ENCODE data around the gene TNS1. TPM values are rescaled to one million over a fixed set of nuclear protein-coding genes. Genes with fewer than 3 reads are reported as not detected.
"Not testable (repeated sequence)": the region's sequence is repeated elsewhere in the genome, so short reads cannot be mapped to it uniquely, and the experiment has no call there.

TNS1 gene
- total RNA-seq, 1 donor from 2014 or later: 59.2 TPM

DNA sequence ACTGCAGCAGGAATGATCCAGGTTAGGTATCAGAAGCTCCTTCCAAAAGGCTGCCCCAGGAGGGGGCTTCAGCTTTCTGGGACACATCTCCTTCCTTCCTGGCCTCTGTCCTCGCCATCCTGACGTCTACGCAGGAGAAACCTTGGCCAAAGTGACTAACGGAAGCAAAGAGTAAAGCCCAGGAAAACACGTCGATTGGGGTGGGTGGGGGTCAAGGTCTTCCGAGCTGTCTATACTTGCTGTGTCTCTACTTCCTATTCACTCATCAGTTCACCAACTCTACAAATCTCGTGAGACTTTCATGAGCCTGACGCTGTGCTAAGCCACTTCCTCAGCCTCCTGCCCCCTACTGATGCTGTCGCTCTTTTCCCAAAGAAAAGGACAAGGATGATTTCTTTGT lies 212.6 kb downstream of the TNS1 start:
- H3K4me3 Mint-ChIP-seq: no peak overlapping the region
- H3K27me3 Mint-ChIP-seq: peaks cover 11% of the 10 kb centered on the region
- H3K27ac Mint-ChIP-seq: no peak overlapping the region
- H3K36me3 Mint-ChIP-seq: no peaks in the 10 kb centered on the region
- H3K4me1 Mint-ChIP-seq (ENCODE audit: unreplicated experiment): peaks cover 32% of the 10 kb centered on the region
- DNase-seq (ENCODE audit: extremely low spot score, unreplicated experiment): no peak
- TF ChIP-seq, protein P1, sequence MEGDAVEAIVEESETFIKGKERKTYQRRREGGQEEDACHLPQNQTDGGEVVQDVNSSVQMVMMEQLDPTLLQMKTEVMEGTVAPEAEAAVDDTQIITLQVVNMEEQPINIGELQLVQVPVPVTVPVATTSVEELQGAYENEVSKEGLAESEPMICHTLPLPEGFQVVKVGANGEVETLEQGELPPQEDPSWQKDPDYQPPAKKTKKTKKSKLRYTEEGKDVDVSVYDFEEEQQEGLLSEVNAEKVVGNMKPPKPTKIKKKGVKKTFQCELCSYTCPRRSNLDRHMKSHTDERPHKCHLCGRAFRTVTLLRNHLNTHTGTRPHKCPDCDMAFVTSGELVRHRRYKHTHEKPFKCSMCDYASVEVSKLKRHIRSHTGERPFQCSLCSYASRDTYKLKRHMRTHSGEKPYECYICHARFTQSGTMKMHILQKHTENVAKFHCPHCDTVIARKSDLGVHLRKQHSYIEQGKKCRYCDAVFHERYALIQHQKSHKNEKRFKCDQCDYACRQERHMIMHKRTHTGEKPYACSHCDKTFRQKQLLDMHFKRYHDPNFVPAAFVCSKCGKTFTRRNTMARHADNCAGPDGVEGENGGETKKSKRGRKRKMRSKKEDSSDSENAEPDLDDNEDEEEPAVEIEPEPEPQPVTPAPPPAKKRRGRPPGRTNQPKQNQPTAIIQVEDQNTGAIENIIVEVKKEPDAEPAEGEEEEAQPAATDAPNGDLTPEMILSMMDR (conservative IDR thresholded peaks at IDR 0.05): no peak
- no peaks in the 10 kb centered on the region for H3K9me3 Mint-ChIP-seq

DNA sequence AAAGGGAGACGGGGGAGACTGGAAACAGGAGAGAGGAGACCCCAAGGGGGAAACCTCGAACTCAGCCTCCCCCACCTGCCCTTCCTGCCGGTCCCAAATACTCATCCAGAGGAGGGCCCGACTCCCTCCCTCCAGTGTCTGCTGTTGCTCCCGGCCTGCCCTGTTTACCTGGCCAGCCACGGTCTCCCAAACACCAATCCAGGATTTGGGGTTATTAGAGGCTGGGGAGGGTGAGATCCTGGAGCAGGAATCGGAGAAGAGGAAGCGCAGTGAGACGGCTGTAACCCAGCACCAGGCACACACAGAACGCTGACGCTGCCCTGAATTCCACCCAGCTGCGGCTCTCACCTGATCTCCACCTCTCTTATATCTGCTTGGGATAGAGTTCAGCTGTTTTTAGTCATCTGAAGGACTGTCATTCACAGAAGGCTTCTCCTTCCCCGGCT lies 213.0 kb downstream of the TNS1 start:
- Mint-ChIP-seq H3K4me3 (no peak overlapping the region), H3K9me3 (no peaks in the 10 kb centered on the region), H3K27ac (no peak overlapping the region), H3K4me1 (ENCODE audit: unreplicated experiment) (peaks cover 32% of the 10 kb centered on the region), H3K36me3 (no peaks in the 10 kb centered on the region), H3K27me3 (peaks cover 11% of the 10 kb centered on the region)
- no peak for DNase-seq (ENCODE audit: extremely low spot score, unreplicated experiment)
- TF ChIP-seq, protein P1 (conservative IDR thresholded peaks at IDR 0.05): no peak

DNA sequence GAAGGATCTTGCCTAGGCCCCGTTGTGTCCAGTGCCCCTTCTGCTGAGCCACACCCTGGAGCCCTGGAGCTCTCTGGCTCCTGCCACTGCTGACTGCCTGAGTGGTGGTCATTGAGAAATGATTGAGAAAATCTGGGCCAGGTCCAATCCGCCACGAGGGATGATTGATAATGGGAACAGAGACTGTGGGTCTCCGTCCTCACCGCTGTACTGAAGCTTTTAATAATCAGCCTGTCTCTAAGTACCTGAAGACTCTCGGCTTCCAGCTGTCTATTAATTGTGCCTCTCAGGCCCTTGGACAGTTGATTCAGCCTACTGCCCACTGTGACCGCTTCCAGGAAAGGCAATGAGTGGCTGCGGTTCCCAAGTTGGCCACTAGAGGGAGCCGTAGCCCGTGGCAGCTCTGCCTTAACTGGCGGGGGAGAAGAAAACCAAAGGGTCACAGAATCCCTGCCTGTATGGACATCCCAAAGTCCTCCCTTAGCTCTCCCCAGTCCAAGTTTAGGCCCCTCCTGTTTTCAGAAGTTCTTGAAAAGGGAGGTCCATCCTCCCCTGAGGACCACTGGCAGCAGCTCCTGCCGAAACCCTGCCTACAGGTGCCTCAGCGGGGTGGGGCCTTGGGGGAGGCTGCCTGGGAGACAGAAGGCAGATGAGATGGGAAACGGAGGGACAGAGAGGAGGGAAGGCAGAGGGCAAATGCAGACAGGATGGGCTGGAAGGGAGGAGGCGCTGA lies 213.6 kb downstream of the TNS1 start:
- TF ChIP-seq, protein P1 (conservative IDR thresholded peaks at IDR 0.05): peak; percentile 99
- H3K27me3 Mint-ChIP-seq: peaks cover 14% of the 10 kb centered on the region
- peak; percentile 91 for DNase-seq (ENCODE audit: extremely low spot score, unreplicated experiment)
- H3K9me3 Mint-ChIP-seq: no peaks in the 10 kb centered on the region
- H3K4me3 Mint-ChIP-seq: no peak overlapping the region
- H3K36me3 Mint-ChIP-seq: no peaks in the 10 kb centered on the region
- no peak overlapping the region for H3K27ac Mint-ChIP-seq
- peaks cover 32% of the 10 kb centered on the region for H3K4me1 Mint-ChIP-seq (ENCODE audit: unreplicated experiment)

DNA sequence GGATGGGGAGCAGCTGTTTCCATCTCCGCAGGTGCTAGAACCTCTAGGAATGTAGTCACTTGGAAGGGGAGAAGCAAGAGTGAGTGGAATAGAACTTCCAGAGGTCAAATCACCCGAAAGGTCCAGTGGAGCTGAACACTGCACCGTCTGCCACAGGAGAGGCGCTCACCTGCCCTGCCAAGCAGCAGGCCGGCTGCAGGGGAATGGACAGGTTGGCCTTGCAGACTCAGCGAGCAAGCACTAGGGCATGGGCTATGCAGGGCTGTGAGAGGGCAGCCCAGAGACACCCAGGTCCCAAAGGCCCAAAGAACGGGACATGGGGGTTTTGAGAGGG lies 214.2 kb downstream of the TNS1 start:
- Mint-ChIP-seq H3K27ac (no peak overlapping the region), H3K4me1 (ENCODE audit: unreplicated experiment) (peaks cover 32% of the 10 kb centered on the region), H3K4me3 (no peak overlapping the region), H3K36me3 (no peaks in the 10 kb centered on the region), H3K9me3 (no peaks in the 10 kb centered on the region), H3K27me3 (peaks cover 14% of the 10 kb centered on the region)
- TF ChIP-seq, protein P1 (conservative IDR thresholded peaks at IDR 0.05): no peak
- DNase-seq (ENCODE audit: extremely low spot score, unreplicated experiment): no peak

DNA sequence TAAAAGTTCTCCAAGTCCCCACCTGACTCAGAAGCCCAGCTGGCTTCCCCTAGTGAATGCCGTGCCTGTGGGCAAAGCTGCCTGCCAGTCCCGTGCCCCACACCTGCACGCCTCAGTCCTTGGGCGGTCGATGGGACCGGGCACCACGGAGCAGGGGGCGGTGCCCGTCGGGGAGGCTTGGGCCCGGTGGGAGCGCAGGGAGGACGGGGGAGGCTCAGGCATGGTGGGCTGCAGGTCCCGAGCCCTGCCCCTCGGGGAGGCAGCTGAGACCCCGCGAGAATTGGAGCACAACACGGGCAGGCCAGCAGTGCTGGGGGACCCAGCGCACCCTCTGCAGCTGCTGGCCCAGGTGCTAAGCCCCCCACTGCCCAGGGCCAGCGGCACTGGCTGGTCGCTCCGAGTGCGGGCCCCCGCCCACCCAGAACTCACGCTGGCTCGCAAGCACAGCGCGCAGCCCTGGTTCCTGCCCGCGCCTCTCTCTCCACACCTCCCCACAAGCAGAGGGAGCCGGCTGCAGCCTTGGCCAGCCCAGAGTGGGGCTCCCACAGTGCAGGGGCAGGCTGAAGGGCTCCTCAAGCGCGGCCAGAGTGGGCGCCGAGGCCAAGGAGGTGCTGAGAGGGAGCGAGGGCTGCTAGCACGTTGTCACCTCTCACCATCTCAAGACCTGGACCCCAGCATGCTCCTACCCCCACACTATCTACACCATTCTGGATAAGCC lies 215.5 kb downstream of the TNS1 start:
- TF ChIP-seq, protein P1 (conservative IDR thresholded peaks at IDR 0.05): no peak
- Mint-ChIP-seq H3K36me3 (peaks cover 5% of the 10 kb centered on the region), H3K27me3 (peaks cover 14% of the 10 kb centered on the region), H3K27ac (no peak overlapping the region), H3K4me1 (ENCODE audit: unreplicated experiment) (peaks cover 21% of the 10 kb centered on the region), H3K4me3 (no peak overlapping the region), H3K9me3 (peaks cover 6% of the 10 kb centered on the region)
- no peak for DNase-seq (ENCODE audit: extremely low spot score, unreplicated experiment)

DNA sequence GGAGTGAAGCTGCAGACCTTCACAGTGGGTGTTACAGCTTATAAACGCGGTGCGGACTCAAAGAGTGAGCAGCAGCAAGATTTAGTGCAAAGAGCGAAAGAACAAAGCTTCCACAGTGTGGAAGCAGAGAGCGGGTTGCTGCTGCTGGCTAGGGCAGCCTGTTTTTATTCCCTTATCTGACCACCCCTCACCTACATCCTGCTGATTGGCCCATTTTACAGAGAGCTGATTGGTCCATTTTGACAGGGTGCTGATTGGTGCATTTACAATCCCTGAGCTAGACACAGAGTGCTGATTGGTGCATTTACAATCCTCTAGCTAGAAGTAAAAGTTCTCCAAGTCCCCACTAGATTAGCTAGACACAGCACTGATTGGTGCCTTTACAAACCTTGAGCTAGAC lies 216.2 kb downstream of the TNS1 start:
- not testable (repeated sequence) for H3K9me3 Mint-ChIP-seq; H3K27ac Mint-ChIP-seq; H3K36me3 Mint-ChIP-seq; H3K4me3 Mint-ChIP-seq; DNase-seq (ENCODE audit: extremely low spot score, unreplicated experiment)
- peaks cover 19% of the 10 kb centered on the region for H3K4me1 Mint-ChIP-seq (ENCODE audit: unreplicated experiment)
- H3K27me3 Mint-ChIP-seq: peaks cover 14% of the 10 kb centered on the region

Measured in type B pancreatic cell (in vitro differentiated cells).